GM12878 (cell line): ENCODE measurements around the gene KAZN. TPM values are rescaled to one million over a fixed set of nuclear protein-coding genes. Genes with fewer than 3 reads are reported as not detected.

Experiments used
- ATAC-seq: fragments of 200-7000 bp; cut with Tn5 transposase; 3 replicates; pipeline ENCODE4 v1.9.1; 2020; ENCODE audit warnings: mild to moderate bottlenecking, moderate library complexity
- BruUV-seq: library from RNA; stranded (reverse); fragments of 400-500 nt; replicated peaks from 2 replicates; lab custom pipeline; 2021; lab: Mats Ljungman, UMichigan
- CTCF ChIA-PET: fragments of 300-600 bp; sonication (Branson Sonifier 250); formaldehyde crosslinking; extraction: SDS; loops from one replicate; lab custom pipeline; 2021; ENCODE audit warnings: inconsistent platforms; lab: Yijun Ruan, JAX
- POLR2A ChIA-PET: fragments of 350-600 bp; formaldehyde crosslinking; extraction: SDS; loops from one replicate; lab custom pipeline; 2021; ENCODE audit warnings: inconsistent platforms; lab: Charles Lee
- RAD21 ChIA-PET: fragments of 300-600 bp; sonication (Branson Sonifier 250); formaldehyde crosslinking; loops from one replicate; lab custom pipeline; 2023; ENCODE audit warnings: antibody characterized with exemption; ENCODE audit not compliant: unreplicated experiment; lab: Charles Lee
- SMC1A ChIA-PET: fragments of 300-600 bp; sonication (Branson Sonifier 250); formaldehyde crosslinking; loops from one replicate; lab custom pipeline; 2023; ENCODE audit not compliant: unreplicated experiment, uncharacterized antibody; lab: Charles Lee
- DNase-seq: peaks from one replicate; pipeline ENCODE4 v3.0.0-alpha.2; 2011; ENCODE audit warnings: low read depth, low spot score
- FAIRE-seq: peaks from 3 replicates; lab custom pipeline; 2011; peaks lifted over from hg19 to GRCh38; lab: Jason Lieb, UNC
- H2AFZ ChIP-seq: 2 replicates; pipeline ENCODE4 v1.6.0; 2011; ENCODE audit warnings: low read depth, low read length, control low read depth; ENCODE audit not compliant: control insufficient read depth
- H3K27ac ChIP-seq: 2 replicates; pipeline ENCODE4 v1.5.1; 2011; ENCODE audit warnings: control low read depth; ENCODE audit not compliant: control insufficient read depth, insufficient read depth
- H3K27me3 ChIP-seq, 2 experiments: replicated peaks in 1 of 2; 2 replicates each; pipeline versions ENCODE4 v1.6.0 to v1.6.1; 2011; ENCODE audit warnings: low read length in 1 of 2; ENCODE audit not compliant: control insufficient read depth in 2 of 2, insufficient read depth in 2 of 2
- H3K36me3 ChIP-seq, 2 experiments: 2 replicates each; pipeline ENCODE4 v1.5.1; 2011; ENCODE audit warnings: low read length in 1 of 2; ENCODE audit not compliant: control insufficient read depth in 2 of 2, insufficient read depth in 2 of 2
- H3K4me1 ChIP-seq: 2 replicates; pipeline ENCODE4 v1.6.1; 2011; ENCODE audit warnings: mild to moderate bottlenecking, low read length, moderate library complexity, mixed read lengths; ENCODE audit not compliant: control insufficient read depth, insufficient read depth
- H3K4me2 ChIP-seq: 2 replicates; pipeline ENCODE4 v1.6.0; 2011; ENCODE audit warnings: control low read depth; ENCODE audit not compliant: control insufficient read depth, insufficient read depth
- H3K4me3 ChIP-seq: fragments of 200-600 bp; sonication (generic); 2 replicates; pipeline ENCODE4 v1.5.1; 2016
- H3K79me2 ChIP-seq: 2 replicates; pipeline ENCODE4 v1.6.0; 2011; ENCODE audit warnings: low read length; ENCODE audit not compliant: control insufficient read depth, insufficient read depth
- H3K9ac ChIP-seq: 2 replicates; pipeline ENCODE4 v1.8.0; 2011; ENCODE audit warnings: low read length, control low read depth, mixed read lengths; ENCODE audit not compliant: control insufficient read depth, insufficient read depth
- H3K9me3 ChIP-seq: replicated peaks from 3 replicates; pipeline ENCODE4 v1.5.1; 2011; ENCODE audit warnings: mild to moderate bottlenecking, low read length; ENCODE audit not compliant: control insufficient read depth, insufficient read depth
- H4K20me1 ChIP-seq: 2 replicates; pipeline ENCODE4 v1.6.0; 2011; ENCODE audit not compliant: control insufficient read depth, insufficient read depth
- CEBPZ ChIP-seq: fragments of 150-350 bp; IDR thresholded peaks from 2 replicates; pipeline ENCODE4 v1.6.1; 2016; ENCODE audit warnings: low read depth, low read length
- EED ChIP-seq: sonication (generic); IDR thresholded peaks from 2 replicates; pipeline ENCODE4 v1.6.1; 2016; ENCODE audit warnings: antibody characterized with exemption, low read depth
- ETV6 ChIP-seq, 2 experiments: fragments of 450-650 bp in 1 of 2; IDR thresholded peaks in 1 of 2; conservative IDR thresholded peaks in 1 of 2; 2 replicates each; pipeline ENCODE4 v1.6.1; 2014; ENCODE audit warnings: antibody characterized with exemption in 1 of 2, borderline replicate concordance in 1 of 2, low read depth in 1 of 2, mild to moderate bottlenecking in 1 of 2, moderate library complexity in 1 of 2
- FOXK2 ChIP-seq: fragments of 450-650 bp; IDR thresholded peaks from 2 replicates; pipeline ENCODE4 v1.6.1; 2017; ENCODE audit warnings: mild to moderate bottlenecking, moderate library complexity
- FOXM1 ChIP-seq: IDR thresholded peaks from 2 replicates; pipeline ENCODE4 v1.6.1; 2012; ENCODE audit warnings: low read depth, mild to moderate bottlenecking, inconsistent platforms, low read length, moderate library complexity
- LARP7 ChIP-seq: fragments of 450-650 bp; IDR thresholded peaks from 2 replicates; pipeline ENCODE4 v1.6.1; 2017; ENCODE audit warnings: mild to moderate bottlenecking
- MTA3 ChIP-seq: IDR thresholded peaks from 2 replicates; pipeline ENCODE4 v1.6.1; 2012; ENCODE audit warnings: low read length, inconsistent platforms, borderline replicate concordance
- PAX5 ChIP-seq: IDR thresholded peaks from 2 replicates; pipeline ENCODE4 v1.6.1; 2011; ENCODE audit warnings: low read depth, low read length, borderline replicate concordance
- PAX8 ChIP-seq: fragments of 450-650 bp; IDR thresholded peaks from 2 replicates; pipeline ENCODE4 v1.6.1; 2017; ENCODE audit warnings: mild to moderate bottlenecking, moderate library complexity
- PKNOX1 ChIP-seq: fragments of 450-650 bp; IDR thresholded peaks from 2 replicates; pipeline ENCODE4 v1.6.1; 2016; ENCODE audit warnings: mild to moderate bottlenecking
- SMAD1 ChIP-seq: fragments of 450-650 bp; IDR thresholded peaks from 2 replicates; pipeline ENCODE4 v1.6.1; 2018; ENCODE audit warnings: mild to moderate bottlenecking, low read depth; ENCODE audit not compliant: partially characterized antibody
- TCF3 ChIP-seq: IDR thresholded peaks from 2 replicates; pipeline ENCODE4 v1.6.1; 2012; ENCODE audit warnings: low read depth, mild to moderate bottlenecking, low read length, borderline replicate concordance; ENCODE audit not compliant: insufficient read depth
- YY1 ChIP-seq: IDR thresholded peaks from 2 replicates; pipeline ENCODE4 v1.6.1; 2011; ENCODE audit warnings: low read depth, mild to moderate bottlenecking, low read length
- ZNF207 ChIP-seq: fragments of 450-650 bp; IDR thresholded peaks from 2 replicates; pipeline ENCODE4 v1.6.1; 2014; ENCODE audit warnings: antibody characterized with exemption, mild to moderate bottlenecking, borderline replicate concordance
- ZNF217 ChIP-seq: fragments of 450-650 bp; IDR thresholded peaks from 2 replicates; pipeline ENCODE4 v1.6.1; 2017; ENCODE audit warnings: antibody characterized with exemption, mild to moderate bottlenecking
- ZNF687 ChIP-seq: fragments of 450-650 bp; IDR thresholded peaks from 2 replicates; pipeline ENCODE4 v1.6.1; 2017; ENCODE audit warnings: mild to moderate bottlenecking, moderate library complexity
- WGBS: methylation state at CpG from one replicate; pipeline ENCODE4 v1.1.6; 2016; ENCODE audit warnings: low lambda C conversion rate; ENCODE audit not compliant: insufficient replicate concordance, insufficient coverage; ENCODE audit errors: missing lambda C conversion rate; 5-methylcytosine and 5-hydroxymethylcytosine counted together
- in situ Hi-C: fragments of 300-500 bp; cut with MboI; formaldehyde crosslinking; loops from 9 replicates; pipeline ENCODE4 v1.14.3; 2018; ENCODE audit warnings: mixed read lengths
- intact Hi-C: fragments of 100-400 bp; cut with micrococcal nuclease; formaldehyde crosslinking; loops from one replicate; pipeline ENCODE4 v1.14.2; 2022; ENCODE audit not compliant: unreplicated experiment
- polyA plus RNA-seq, 11 experiments: library from polyadenylated mRNA; depleted of rRNA in 4 of 11; unstranded in 6 of 11; stranded (reverse) in 5 of 11; fragments of >200 nt; fragmentation: Nextera tagmentation in 4 of 11; fragmentation: Illumina TruSeq in 1 of 11; extraction: Ambion mirVana in 4 of 11; extraction: Trizol in 1 of 11; gene quantifications; 1 replicate in 1 of 11; 2 replicates in 10 of 11; pipeline versions ENCODE4 v1.2.1 to v1.2.3, GENCODE V29; 2011 to 2016; ENCODE audit warnings: inconsistent platforms in 2 of 11, missing spikeins in 2 of 11, low read depth in 1 of 11
- total RNA-seq, 4 experiments: library from RNA; depleted of rRNA in 3 of 4; stranded (reverse); fragments of >200 nt in 3 of 4; fragmentation: Illumina TruSeq in 1 of 4; extraction: Trizol in 1 of 4; gene quantifications; 2 replicates each; pipeline versions ENCODE4 v1.2.1 to v1.2.3, GENCODE V29; 2013 to 2021

KAZN gene
- total and polyA plus RNA-seq, 10 of the 15 experiments (the other 5 are each of a cell fraction or from before 2014, with no cell fraction given) = 0.72 to 4.0 (median 1.2) TPM

GRCh38 chr1:14949836-14950713 lies 351.6 kb downstream of the KAZN start:
- H3K9me3 ChIP-seq = no peaks in the 10 kb centered on the region
- H3K27ac ChIP-seq = no peak overlapping the region
- no peaks in the 10 kb centered on the region for H4K20me1 ChIP-seq
- H3K27me3 ChIP-seq = no peaks in the 10 kb centered on the region; a peak in 1 of 4 replicates
- no peak overlapping the region for H3K9ac ChIP-seq
- no peak for ATAC-seq
- ChIA-PET POLR2A (no interaction called here), SMC1A (no interaction called here), RAD21 (no interaction called here), CTCF (no interaction called here)
- no peak overlapping the region for H3K4me2 ChIP-seq
- BruUV-seq = no TSS peak
- H3K79me2 ChIP-seq = no peaks in the 10 kb centered on the region
- H3K36me3 ChIP-seq = no peaks in the 10 kb centered on the region
- no peak overlapping the region for H3K4me3 ChIP-seq
- no peak for FAIRE-seq
- no peaks in the 10 kb centered on the region for H3K4me1 ChIP-seq
- intact Hi-C loops = no loop called here
- DNase-seq = no peak
- 44% methylated on average over 19 of the region's 20 CpGs for WGBS
- H2AFZ ChIP-seq = no peak overlapping the region
- in situ Hi-C loops = no loop called here
- TF ChIP-seq ZNF217 (no peak), ETV6 (conservative IDR thresholded peaks at IDR 0.05 in 1 of 2, IDR thresholded peaks at IDR 0.05 in 1 of 2; ENCODE audit: borderline replicate concordance in 1 of 2, low read depth in 1 of 2) (no peak), FOXM1 (no peak), TCF3 (no peak), ZNF687 (no peak), FOXK2 (no peak), PKNOX1 (no peak), EED (no peak), ZNF207 (no peak), CEBPZ (no peak), PAX5 (no peak), MTA3 (no peak), SMAD1 (no peak), YY1 (no peak), LARP7 (no peak), PAX8 (no peak)
